Activated naive CD4-positive, alpha-beta T cell treated with anti-CD3 and anti-CD28 coated beads, Interleukin-2, amount 50 U/mL, for 24 hours (primary cell): ENCODE measurements around the gene COQ4.
"Not testable (repeated sequence)": the region's sequence is repeated elsewhere in the genome, so short reads cannot be mapped to it uniquely, and the experiment has no call there.

ENCODE experiments used
- H3K27ac Mint-ChIP-seq: one replicate; pipeline ENCODE4 v1.8.0; 2021; ENCODE audit warnings: mild to moderate bottlenecking, mixed read lengths
- H3K27me3 Mint-ChIP-seq: one replicate; pipeline ENCODE4 v1.8.0; 2021; ENCODE audit warnings: mixed read lengths
- H3K36me3 Mint-ChIP-seq: one replicate; pipeline ENCODE4 v1.8.0; 2021; ENCODE audit warnings: mixed read lengths
- H3K4me1 Mint-ChIP-seq: one replicate; pipeline ENCODE4 v1.8.0; 2021; ENCODE audit warnings: mixed read lengths
- H3K4me3 Mint-ChIP-seq: one replicate; pipeline ENCODE4 v1.8.0; 2021; ENCODE audit warnings: mild to moderate bottlenecking, mixed read lengths
- H3K9me3 Mint-ChIP-seq: one replicate; pipeline ENCODE4 v1.8.0; 2021; ENCODE audit warnings: mixed read lengths

The COQ4 gene

GRCh38 chr9:128323791-128324190 is 1.2 kb downstream of the COQ4 start:
- Mint-ChIP-seq H3K36me3 (peaks cover 6% of the 10 kb centered on the region), H3K27me3 (no peaks in the 10 kb centered on the region), H3K27ac (peak overlapping the region; percentile 99), H3K9me3 (no peaks in the 10 kb centered on the region), H3K4me3 (peak overlapping the region; percentile 98), H3K4me1 (peaks cover 5% of the 10 kb centered on the region)

GRCh38 chr9:128324401-128324800 is 1.8 kb downstream of the COQ4 start:
- peak overlapping the region; percentile 46 for H3K27ac Mint-ChIP-seq
- H3K27me3 Mint-ChIP-seq: no peaks in the 10 kb centered on the region
- no peaks in the 10 kb centered on the region for H3K9me3 Mint-ChIP-seq
- H3K36me3 Mint-ChIP-seq: peaks cover 6% of the 10 kb centered on the region
- peaks cover 5% of the 10 kb centered on the region for H3K4me1 Mint-ChIP-seq
- H3K4me3 Mint-ChIP-seq: peak overlapping the region; percentile 98

DNA sequence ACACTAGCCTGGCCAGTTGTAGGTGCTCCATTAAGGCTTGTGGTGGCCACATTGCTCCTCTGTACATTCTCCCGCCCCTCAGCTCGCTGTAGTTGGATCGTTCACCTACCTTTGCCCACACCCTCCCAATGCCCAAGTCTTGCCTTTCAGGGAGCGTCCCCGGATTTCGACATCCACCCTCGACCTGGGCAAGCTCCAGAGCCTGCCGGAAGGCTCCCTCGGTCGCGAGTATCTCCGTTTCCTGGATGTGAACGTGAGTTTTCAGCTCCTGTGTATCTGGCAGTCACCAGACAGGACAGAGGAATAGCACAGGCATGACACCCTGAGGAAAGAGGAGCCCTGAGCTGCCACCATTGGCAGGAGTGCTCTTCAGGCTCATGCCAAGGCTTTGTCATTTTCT is 3.0 kb downstream of the COQ4 start:
- Mint-ChIP-seq H3K9me3 (no peaks in the 10 kb centered on the region), H3K27ac (peak overlapping the region; percentile 82), H3K36me3 (peaks cover 6% of the 10 kb centered on the region), H3K27me3 (no peaks in the 10 kb centered on the region), H3K4me3 (no peak overlapping the region), H3K4me1 (peaks cover 5% of the 10 kb centered on the region)

GRCh38 chr9:128333451-128333869 is 10.8 kb downstream of the COQ4 start:
- no peaks in the 10 kb centered on the region for H3K4me1 Mint-ChIP-seq

GRCh38 chr9:128335161-128335560 is 12.5 kb downstream of the COQ4 start:
- Mint-ChIP-seq H3K27me3 (no peaks in the 10 kb centered on the region), H3K9me3 (no peaks in the 10 kb centered on the region), H3K4me1 (no peaks in the 10 kb centered on the region), H3K27ac (no peak overlapping the region), H3K36me3 (no peaks in the 10 kb centered on the region), H3K4me3 (no peak overlapping the region)

More at GRCh38 chr9:128333451-128333869, 10.8 kb downstream of the COQ4 start:
- Mint-ChIP-seq H3K4me3 (no peak overlapping the region), H3K36me3 (no peaks in the 10 kb centered on the region), H3K9me3 (no peaks in the 10 kb centered on the region), H3K27me3 (no peaks in the 10 kb centered on the region), H3K27ac (no peak overlapping the region)

GRCh38 chr9:128335914-128336313 is 13.3 kb downstream of the COQ4 start:
- Mint-ChIP-seq H3K9me3 (no peaks in the 10 kb centered on the region), H3K4me3 (no peak overlapping the region), H3K36me3 (no peaks in the 10 kb centered on the region), H3K27ac (no peak overlapping the region), H3K4me1 (no peaks in the 10 kb centered on the region), H3K27me3 (no peaks in the 10 kb centered on the region)

GRCh38 chr9:128337936-128338335 is 15.3 kb downstream of the COQ4 start:
- no peaks in the 10 kb centered on the region for H3K9me3 Mint-ChIP-seq
- H3K4me3 Mint-ChIP-seq: no peak overlapping the region
- peaks cover 9% of the 10 kb centered on the region for H3K4me1 Mint-ChIP-seq
- H3K27me3 Mint-ChIP-seq: no peaks in the 10 kb centered on the region
- H3K27ac Mint-ChIP-seq: no peak overlapping the region
- H3K36me3 Mint-ChIP-seq: no peaks in the 10 kb centered on the region

DNA sequence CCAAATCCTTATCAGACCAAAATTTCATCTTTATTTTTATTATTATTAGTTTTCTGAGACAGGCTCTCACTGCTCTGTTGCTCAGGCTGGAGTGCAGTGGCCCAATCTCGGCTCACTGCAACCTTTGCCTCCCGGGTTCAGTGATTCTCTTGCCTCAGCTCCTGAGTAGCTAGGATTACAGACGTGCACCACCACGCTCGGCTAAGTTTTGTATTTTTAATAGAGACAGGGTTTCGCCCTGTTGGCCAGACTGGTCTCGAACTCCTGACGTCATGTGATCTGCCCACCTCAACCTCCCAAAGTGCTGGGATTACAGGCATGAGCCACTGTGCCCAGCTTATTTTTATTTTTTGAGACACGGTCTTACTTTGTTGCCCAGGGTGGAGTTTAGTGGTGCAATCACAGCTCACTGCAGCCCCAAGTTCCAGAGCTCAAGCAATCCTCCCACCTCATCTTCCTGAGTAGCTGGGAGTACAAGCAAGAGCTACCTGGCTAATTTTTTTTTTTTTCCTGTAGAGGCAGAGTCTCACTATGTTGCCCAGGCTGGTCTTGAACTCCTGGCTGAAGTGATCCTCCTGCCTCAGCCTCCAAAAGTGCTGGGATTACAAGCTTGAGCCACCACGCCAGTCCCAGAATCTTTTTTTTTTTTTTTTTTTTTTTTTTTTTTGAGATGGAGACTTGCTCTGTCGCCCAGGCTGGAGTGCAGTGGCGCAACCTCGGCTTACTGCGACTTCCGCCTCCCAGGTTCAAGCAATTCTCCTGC is 16.4 kb downstream of the COQ4 start:
- H3K27me3 Mint-ChIP-seq, H3K4me1 Mint-ChIP-seq, H3K36me3 Mint-ChIP-seq, H3K9me3 Mint-ChIP-seq, H3K27ac Mint-ChIP-seq: not testable (repeated sequence)
- peak overlapping the region; percentile 92 for H3K4me3 Mint-ChIP-seq

GRCh38 chr9:128339761-128340690 is 17.4 kb downstream of the COQ4 start, which contains the start of gene SLC27A4:
TSS of gene SLC27A4 (plus strand) at chr9:128340527. CDS start at chr9:128343133, 2,606 bp downstream.
- Mint-ChIP-seq H3K9me3 (no peaks in the 10 kb centered on the region), H3K27me3 (no peaks in the 10 kb centered on the region), H3K27ac (peak within 1 kb of the TSS; percentile 91), H3K4me3 (peak within 1 kb of the TSS; percentile 92), H3K4me1 (peaks cover 9% of the 10 kb centered on the region), H3K36me3 (no peaks in the 10 kb centered on the region)

DNA sequence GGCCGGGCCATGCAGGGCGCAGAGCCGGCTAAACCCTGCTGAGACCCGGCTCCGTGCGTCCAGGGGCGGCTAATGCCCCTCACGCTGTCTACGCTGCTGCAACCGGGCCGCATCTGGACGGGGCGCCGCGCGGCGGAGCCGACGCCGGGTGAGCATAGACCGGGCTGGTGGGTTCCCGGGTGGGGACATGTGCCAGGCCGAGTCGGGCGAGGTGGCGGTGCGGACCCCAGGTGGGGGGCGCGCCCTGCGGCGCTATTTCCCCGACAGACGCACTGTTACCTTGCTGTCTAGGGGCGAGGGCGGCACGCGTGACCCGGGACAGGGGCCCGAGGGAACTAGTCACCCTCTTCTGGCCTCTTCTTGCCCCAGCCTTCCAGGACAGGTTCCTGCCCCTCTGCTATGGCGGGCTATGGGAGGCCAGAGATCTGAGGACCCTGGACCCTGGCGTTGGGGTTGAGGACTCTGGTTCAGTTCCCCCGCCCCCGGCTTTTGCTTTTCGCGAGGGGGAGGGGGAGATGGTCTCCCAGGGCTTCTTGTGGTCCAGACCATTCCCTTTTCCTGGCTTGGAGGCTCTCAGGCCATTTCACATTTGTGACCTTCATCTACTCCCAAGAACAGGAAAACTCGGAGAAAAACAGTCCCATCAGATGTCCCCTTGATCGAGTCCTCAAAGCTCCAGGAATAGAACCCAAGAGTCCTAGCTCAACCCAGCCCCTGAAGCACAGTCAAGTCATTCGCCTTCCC is 18.2 kb downstream of the COQ4 start:
- Mint-ChIP-seq H3K9me3 (no peaks in the 10 kb centered on the region), H3K27ac (peak overlapping the region; percentile 91), H3K4me3 (peak overlapping the region; percentile 92), H3K4me1 (peaks cover 9% of the 10 kb centered on the region), H3K27me3 (no peaks in the 10 kb centered on the region), H3K36me3 (no peaks in the 10 kb centered on the region)

- Mint-ChIP-seq H3K4me1 (peaks cover 9% of the 10 kb centered on the region), H3K36me3 (no peaks in the 10 kb centered on the region), H3K27ac (peak overlapping the region; percentile 91), H3K27me3 (no peaks in the 10 kb centered on the region), H3K4me3 (peak overlapping the region; percentile 92), H3K9me3 (no peaks in the 10 kb centered on the region)
Measured at GRCh38 chr9:128341435-128341849, 18.8 kb downstream of the COQ4 start.

GRCh38 chr9:128342971-128343680 is 20.5 kb downstream of the COQ4 start:
- H3K4me1 Mint-ChIP-seq: peaks cover 9% of the 10 kb centered on the region
- H3K27ac Mint-ChIP-seq: no peak overlapping the region
- no peaks in the 10 kb centered on the region for H3K9me3 Mint-ChIP-seq
- no peak overlapping the region for H3K4me3 Mint-ChIP-seq
- no peaks in the 10 kb centered on the region for H3K27me3 Mint-ChIP-seq
- no peaks in the 10 kb centered on the region for H3K36me3 Mint-ChIP-seq

- no peaks in the 10 kb centered on the region for H3K9me3 Mint-ChIP-seq
- no peak overlapping the region for H3K4me3 Mint-ChIP-seq
- H3K27me3 Mint-ChIP-seq: no peaks in the 10 kb centered on the region
- peaks cover 9% of the 10 kb centered on the region for H3K4me1 Mint-ChIP-seq
- no peaks in the 10 kb centered on the region for H3K36me3 Mint-ChIP-seq
- H3K27ac Mint-ChIP-seq: no peak overlapping the region
Measured at GRCh38 chr9:128343855-128344254, 21.2 kb downstream of the COQ4 start.

DNA sequence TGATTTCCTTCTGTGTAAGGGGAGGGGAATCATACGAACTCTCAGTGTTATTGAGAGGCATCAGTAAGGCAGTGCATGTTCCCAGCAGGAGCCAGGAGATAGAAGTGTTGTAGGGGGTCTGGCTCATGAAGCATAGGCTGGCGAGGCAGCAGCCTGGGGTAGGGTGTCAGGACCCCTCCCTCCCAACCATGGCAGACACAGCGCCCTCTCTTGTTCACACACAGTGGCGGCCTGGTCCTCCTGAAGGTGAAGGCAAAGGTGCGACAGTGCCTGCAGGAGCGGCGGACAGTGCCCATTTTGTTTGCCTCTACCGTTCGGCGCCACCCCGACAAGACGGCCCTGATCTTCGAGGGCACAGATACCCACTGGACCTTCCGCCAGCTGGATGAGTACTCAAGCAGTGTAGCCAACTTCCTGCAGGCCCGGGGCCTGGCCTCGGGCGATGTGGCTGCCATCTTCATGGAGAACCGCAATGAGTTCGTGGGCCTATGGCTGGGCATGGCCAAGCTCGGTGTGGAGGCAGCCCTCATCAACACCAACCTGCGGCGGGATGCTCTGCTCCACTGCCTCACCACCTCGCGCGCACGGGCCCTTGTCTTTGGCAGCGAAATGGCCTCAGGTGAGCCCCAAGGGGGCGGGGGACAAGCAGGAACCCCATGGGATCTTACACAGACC is 22.4 kb downstream of the COQ4 start:
- Mint-ChIP-seq H3K27me3 (no peaks in the 10 kb centered on the region), H3K27ac (no peak overlapping the region), H3K9me3 (no peaks in the 10 kb centered on the region), H3K4me1 (peaks cover 9% of the 10 kb centered on the region), H3K4me3 (no peak overlapping the region), H3K36me3 (no peaks in the 10 kb centered on the region)
